HUES6 (cell line): ENCODE data around the gene AKAP10.
"Not testable (repeated sequence)": the region's sequence is repeated elsewhere in the genome, so short reads cannot be mapped to it uniquely, and the experiment has no call there.

Experiments used
- H3K27ac ChIP-seq: 2 replicates; pipeline ENCODE4 v1.7.0; 2013; ENCODE audit warnings: low read depth, mild to moderate bottlenecking, low read length, inconsistent platforms
- H3K27me3 ChIP-seq: 2 replicates; pipeline ENCODE4 v1.6.1; 2013; ENCODE audit warnings: low read length; ENCODE audit not compliant: control insufficient read depth, insufficient read depth
- H3K36me3 ChIP-seq: 2 replicates; pipeline ENCODE4 v1.6.1; 2013; ENCODE audit warnings: low read length; ENCODE audit not compliant: control insufficient read depth, insufficient read depth
- H3K4me1 ChIP-seq: 2 replicates; pipeline ENCODE4 v1.6.1; 2013; ENCODE audit warnings: low read length; ENCODE audit not compliant: control insufficient read depth, insufficient read depth
- H3K4me3 ChIP-seq: 2 replicates; pipeline ENCODE4 v1.5.1; 2013; ENCODE audit warnings: low read depth, low read length
- H3K9ac ChIP-seq: one replicate; pipeline ENCODE4 v1.6.1; 2013; ENCODE audit warnings: mild to moderate bottlenecking, low read length
- H3K9me3 ChIP-seq: 2 replicates; pipeline ENCODE4 v1.6.1; 2013; ENCODE audit warnings: low read depth, low read length; ENCODE audit not compliant: control insufficient read depth, insufficient read depth

The AKAP10 gene

GRCh38 chr17:19978209-19978802 is 678 bp upstream of the AKAP10 start:
- Histone ChIP-seq H3K9ac (peak overlapping the region; percentile 98), H3K4me1 (peaks cover 2% of the 10 kb centered on the region), H3K36me3 (no peaks in the 10 kb centered on the region; the same call in 1 of the 2 replicates), H3K27ac (peak overlapping the region; percentile 91), H3K27me3 (no peaks in the 10 kb centered on the region), H3K9me3 (peaks cover 12% of the 10 kb centered on the region; the same call in 1 of the 2 replicates), H3K4me3 (peak overlapping the region; percentile 98)

GRCh38 chr17:19975601-19976000 is 2.0 kb downstream of the AKAP10 start:
- H3K27me3 ChIP-seq, result no peaks in the 10 kb centered on the region
- peaks cover 12% of the 10 kb centered on the region; the same call in 1 of the 2 replicates for H3K9me3 ChIP-seq
- H3K4me3 ChIP-seq, result no peak overlapping the region
- H3K4me1 ChIP-seq, result peaks cover 2% of the 10 kb centered on the region
- H3K27ac ChIP-seq, result no peak overlapping the region
- no peak overlapping the region for H3K9ac ChIP-seq
- peaks cover 17% of the 10 kb centered on the region for H3K36me3 ChIP-seq

- H3K9ac ChIP-seq, result no peak overlapping the region
- H3K36me3 ChIP-seq, result peaks cover 39% of the 10 kb centered on the region
- no peak overlapping the region for H3K4me3 ChIP-seq
These were observed 4.5 kb downstream of the AKAP10 start for GRCh38 chr17:19973156-19973555.

GRCh38 chr17:19962954-19963353 is 14.7 kb downstream of the AKAP10 start:
- H3K9ac ChIP-seq, H3K9me3 ChIP-seq, H3K4me1 ChIP-seq, H3K4me3 ChIP-seq, H3K27ac ChIP-seq, H3K27me3 ChIP-seq: not testable (repeated sequence)
- H3K36me3 ChIP-seq, result peaks cover 67% of the 10 kb centered on the region

More at GRCh38 chr17:19973156-19973555, 4.5 kb downstream of the AKAP10 start:
- Histone ChIP-seq H3K27ac (no peak overlapping the region), H3K27me3 (no peaks in the 10 kb centered on the region), H3K9me3 (no peaks in the 10 kb centered on the region), H3K4me1 (no peaks in the 10 kb centered on the region)

- peak overlapping the region; percentile 69 for H3K9ac ChIP-seq
- H3K9me3 ChIP-seq, result peaks cover 7% of the 10 kb centered on the region; the same call in 1 of the 2 replicates
- H3K36me3 ChIP-seq, result peaks cover 79% of the 10 kb centered on the region
- H3K4me3 ChIP-seq, result peak overlapping the region; percentile 24; the same call in 1 of the 2 replicates
- H3K27me3 ChIP-seq, result no peaks in the 10 kb centered on the region
- H3K27ac ChIP-seq, result peak overlapping the region; percentile 95
- peaks cover 13% of the 10 kb centered on the region; the same call in 1 of the 2 replicates for H3K4me1 ChIP-seq
These were observed 19.6 kb downstream of the AKAP10 start for GRCh38 chr17:19958023-19958422.

- Histone ChIP-seq H3K27ac (no peak overlapping the region), H3K36me3 (peaks cover 60% of the 10 kb centered on the region), H3K4me3 (no peak overlapping the region), H3K9me3 (peaks cover 8% of the 10 kb centered on the region; the same call in 1 of the 2 replicates), H3K9ac (no peak overlapping the region), H3K4me1 (peaks cover 13% of the 10 kb centered on the region; the same call in 1 of the 2 replicates), H3K27me3 (no peaks in the 10 kb centered on the region)
These were observed 22.5 kb downstream of the AKAP10 start for GRCh38 chr17:19955099-19955498.

- H3K4me1 ChIP-seq, H3K27me3 ChIP-seq, H3K9ac ChIP-seq, H3K9me3 ChIP-seq, H3K4me3 ChIP-seq, H3K27ac ChIP-seq: not testable (repeated sequence)
- H3K36me3 ChIP-seq, result peaks cover 52% of the 10 kb centered on the region
These were observed 26.2 kb downstream of the AKAP10 start for GRCh38 chr17:19951411-19951810.

GRCh38 chr17:19950624-19951195 is 26.9 kb downstream of the AKAP10 start:
- H3K4me3 ChIP-seq, result not testable (repeated sequence)

GRCh38 chr17:19948116-19948943 is 29.3 kb downstream of the AKAP10 start:
- H3K4me3 ChIP-seq, result no peak overlapping the region

More at GRCh38 chr17:19950624-19951195, 26.9 kb downstream of the AKAP10 start:
- not testable (repeated sequence) for H3K9ac ChIP-seq, H3K4me1 ChIP-seq, H3K27me3 ChIP-seq, H3K9me3 ChIP-seq, H3K27ac ChIP-seq
- H3K36me3 ChIP-seq, result peaks cover 47% of the 10 kb centered on the region

GRCh38 chr17:19946921-19947320 is 30.7 kb downstream of the AKAP10 start:
- Histone ChIP-seq H3K9ac (no peak overlapping the region), H3K4me1 (peaks cover 17% of the 10 kb centered on the region), H3K9me3 (no peaks in the 10 kb centered on the region), H3K27ac (no peak overlapping the region), H3K4me3 (no peak overlapping the region), H3K27me3 (no peaks in the 10 kb centered on the region), H3K36me3 (peaks cover 35% of the 10 kb centered on the region)

More at GRCh38 chr17:19948116-19948943, 29.3 kb downstream of the AKAP10 start:
- H3K9ac ChIP-seq, result no peak overlapping the region
- 0 out of 2 replicates have a peak, but pooled peaks cover 2% of the 10 kb centered on the region for H3K9me3 ChIP-seq
- H3K36me3 ChIP-seq, result peaks cover 40% of the 10 kb centered on the region
- H3K27ac ChIP-seq, result no peak overlapping the region
- peaks cover 5% of the 10 kb centered on the region for H3K4me1 ChIP-seq
- no peaks in the 10 kb centered on the region for H3K27me3 ChIP-seq
